SK-N-SH treated with all-trans-retinoic acid at 6 μM for 48 hours (cell line): Measurements from ENCODE around the gene LBHD1.
"Not testable (repeated sequence)": the region's sequence is repeated elsewhere in the genome, so short reads cannot be mapped to it uniquely, and the experiment has no call there.

ENCODE experiments used
- CREB5 ChIP-seq: fragments of 250-450 bp; sonication (Bioruptor Pico); IDR thresholded peaks from 2 replicates; pipeline ENCODE4 v1.5.1; 2020; ENCODE audit warnings: low read depth, mild to moderate bottlenecking, moderate library complexity
- CSRNP3 ChIP-seq: fragments of 250-450 bp; sonication (Bioruptor Pico); IDR thresholded peaks from 2 replicates; pipeline ENCODE4 v1.5.1; 2021; ENCODE audit warnings: mild to moderate bottlenecking, moderate library complexity
- ESRRG ChIP-seq: fragments of 250-450 bp; sonication (Bioruptor Pico); IDR thresholded peaks from 2 replicates; pipeline ENCODE4 v1.6.1; 2021; ENCODE audit warnings: mild to moderate bottlenecking
- GLIS3 ChIP-seq: fragments of 250-450 bp; sonication (Bioruptor Pico); IDR thresholded peaks from 2 replicates; pipeline ENCODE4 v1.5.0; 2020; ENCODE audit warnings: mild to moderate bottlenecking, moderate library complexity
- ISL1 ChIP-seq: fragments of 250-450 bp; sonication (Bioruptor Pico); IDR thresholded peaks from 2 replicates; pipeline ENCODE4 v2.1.2; 2022; ENCODE audit warnings: mild to moderate bottlenecking, moderate library complexity
- OSR1 ChIP-seq: fragments of 250-450 bp; sonication (Bioruptor Pico); IDR thresholded peaks from 2 replicates; pipeline ENCODE4 v1.8.0; 2022; ENCODE audit warnings: moderate library complexity, mild to moderate bottlenecking, inconsistent platforms
- PATZ1 ChIP-seq: fragments of 250-450 bp; sonication (Bioruptor Pico); IDR thresholded peaks from 2 replicates; pipeline ENCODE4 v1.8.0; 2020; ENCODE audit warnings: mild to moderate bottlenecking, moderate library complexity, borderline replicate concordance
- RARB ChIP-seq: fragments of 250-450 bp; sonication (Bioruptor Pico); IDR thresholded peaks from 2 replicates; pipeline ENCODE4 v1.8.0; 2021; ENCODE audit warnings: mild to moderate bottlenecking, moderate library complexity
- TSHZ2 ChIP-seq: fragments of 250-450 bp; sonication (Bioruptor Pico); IDR thresholded peaks from 2 replicates; pipeline ENCODE4 v1.5.0; 2020; ENCODE audit warnings: mild to moderate bottlenecking, moderate library complexity
- ZC3H10 ChIP-seq: fragments of 250-450 bp; sonication (Bioruptor Pico); IDR thresholded peaks from 2 replicates; pipeline ENCODE4 v1.5.1; 2021; ENCODE audit warnings: mild to moderate bottlenecking, moderate library complexity
- ZFP3 ChIP-seq: fragments of 250-450 bp; sonication (Bioruptor Pico); IDR thresholded peaks from 2 replicates; pipeline ENCODE4 v1.5.0; 2020; ENCODE audit warnings: mild to moderate bottlenecking, moderate library complexity
- ZFP30 ChIP-seq: fragments of 450-650 bp; formaldehyde crosslinking; IDR thresholded peaks from 2 replicates; pipeline ENCODE4 v1.5.0; 2022; ENCODE audit warnings: mild to moderate bottlenecking, moderate library complexity
- ZNF70 ChIP-seq: fragments of 450-650 bp; formaldehyde crosslinking; IDR thresholded peaks from 2 replicates; pipeline ENCODE4 v1.5.0; 2020; ENCODE audit warnings: mild to moderate bottlenecking, moderate library complexity
- ZNF8 ChIP-seq: fragments of 450-650 bp; formaldehyde crosslinking; IDR thresholded peaks from 2 replicates; pipeline ENCODE4 v1.5.0; 2020; ENCODE audit warnings: mild to moderate bottlenecking, moderate library complexity

GRCh38 chr11:62693624-62694023 is 21.6 kb upstream of the LBHD1 start:
- TF ChIP-seq ESRRG (CRISPR knock-in tag); GLIS3 (CRISPR knock-in tag); ZFP3 (CRISPR knock-in tag); ZNF70 (CRISPR knock-in tag); ISL1 (CRISPR knock-in tag); PATZ1 (CRISPR knock-in tag); OSR1 (CRISPR knock-in tag); CREB5; ZFP30 (CRISPR knock-in tag); ZNF8 (CRISPR knock-in tag); CSRNP3; RARB (CRISPR knock-in tag); TSHZ2 (CRISPR knock-in tag); ZC3H10: not testable (repeated sequence)
